ENCODE results near the gene LRGUK.
"Not testable (repeated sequence)": the region's sequence is repeated elsewhere in the genome, so short reads cannot be mapped to it uniquely, and the experiment has no call there.

The LRGUK gene

GRCh38 chr7:134186801-134187200, 59.7 kb downstream of the LRGUK start:
- DNase-seq = no peak

DNA sequence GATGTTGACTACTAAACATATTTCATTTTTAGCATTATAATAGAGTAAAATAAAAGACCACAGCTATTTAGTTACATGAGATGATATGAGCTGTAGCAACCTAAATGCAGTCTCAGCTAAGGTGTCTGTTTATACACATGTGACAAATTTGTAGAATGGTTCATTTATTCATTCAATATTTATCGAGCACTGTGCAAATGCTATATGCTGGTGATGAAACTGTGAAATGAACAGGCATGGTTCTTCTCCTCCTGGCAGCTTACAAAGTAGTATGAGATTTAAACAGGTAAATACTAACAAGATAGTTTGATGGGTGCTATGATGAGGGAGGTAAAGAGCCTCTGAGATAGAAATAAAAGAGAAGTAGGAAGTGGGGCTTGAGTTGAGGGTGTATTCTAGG, 60.8 kb downstream of the LRGUK start:
- no peak for DNase-seq

DNA sequence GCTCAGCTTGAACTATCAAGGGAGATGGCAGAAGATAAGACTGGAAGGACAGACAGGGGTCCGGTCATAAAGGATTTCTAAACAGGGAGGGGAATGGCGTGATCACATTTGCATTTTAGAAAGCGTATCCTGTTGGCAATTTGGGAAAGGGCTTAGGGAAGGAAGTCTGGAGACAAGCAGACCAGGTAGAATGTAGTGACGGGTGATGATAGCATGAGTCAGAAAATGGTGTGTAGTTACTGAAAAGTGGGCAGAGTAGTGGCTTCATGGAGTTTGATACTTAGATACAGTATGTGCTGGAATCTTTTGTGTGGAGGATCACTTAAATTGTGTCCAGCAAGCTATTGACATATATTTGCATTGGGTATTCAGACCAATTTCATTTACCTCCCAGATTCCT, 61.2 kb downstream of the LRGUK start:
- no peak for DNase-seq

DNA sequence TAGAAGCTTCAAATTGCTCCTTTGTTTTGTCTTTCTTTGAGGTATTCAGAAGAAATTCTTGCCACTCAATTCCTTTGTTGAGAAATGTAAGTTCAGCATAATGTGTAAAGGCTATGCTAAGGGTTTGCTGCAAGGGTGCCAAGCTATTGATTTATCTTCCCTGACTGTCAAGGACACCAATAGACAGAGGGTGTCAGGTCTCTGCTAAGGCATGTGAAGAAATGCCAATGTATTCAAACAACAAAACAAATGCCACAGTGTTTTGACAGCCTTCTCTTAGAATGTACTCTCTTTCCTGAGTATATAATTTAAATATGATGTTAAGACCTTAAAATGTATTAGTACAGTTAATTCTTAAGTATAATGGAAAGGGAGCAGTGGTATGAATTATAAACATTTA, 62.4 kb downstream of the LRGUK start:
- no peak for DNase-seq

DNA sequence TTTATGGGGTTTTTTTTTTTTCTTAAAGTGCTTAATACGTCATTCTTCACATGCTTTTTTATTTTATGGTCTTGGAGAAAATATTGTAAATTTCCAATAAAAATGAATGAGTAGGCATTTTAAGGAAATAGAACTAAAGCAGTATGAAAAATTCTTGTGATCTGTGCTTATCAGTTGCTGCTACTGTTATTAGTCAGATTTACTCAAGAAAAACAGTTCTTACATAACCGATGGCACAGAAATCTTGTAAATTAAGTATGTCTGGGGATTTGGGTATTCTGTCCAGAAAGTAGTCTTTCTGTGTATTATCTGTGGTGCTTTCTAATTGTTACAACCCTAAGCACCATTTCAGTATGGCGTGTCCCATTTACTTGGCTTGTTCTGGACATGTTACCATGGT, 64.7 kb downstream of the LRGUK start:
- DNase-seq = no peak

- DNase-seq = no peak
Observed at GRCh38 chr7:134193240-134193639, 66.1 kb downstream of the LRGUK start.

- no peak for DNase-seq
Observed at GRCh38 chr7:134195252-134195651, 68.1 kb downstream of the LRGUK start.

GRCh38 chr7:134196439-134196838, 69.3 kb downstream of the LRGUK start:
- DNase-seq = no peak

GRCh38 chr7:134197345-134197744, 70.2 kb downstream of the LRGUK start:
- no peak for DNase-seq

DNA sequence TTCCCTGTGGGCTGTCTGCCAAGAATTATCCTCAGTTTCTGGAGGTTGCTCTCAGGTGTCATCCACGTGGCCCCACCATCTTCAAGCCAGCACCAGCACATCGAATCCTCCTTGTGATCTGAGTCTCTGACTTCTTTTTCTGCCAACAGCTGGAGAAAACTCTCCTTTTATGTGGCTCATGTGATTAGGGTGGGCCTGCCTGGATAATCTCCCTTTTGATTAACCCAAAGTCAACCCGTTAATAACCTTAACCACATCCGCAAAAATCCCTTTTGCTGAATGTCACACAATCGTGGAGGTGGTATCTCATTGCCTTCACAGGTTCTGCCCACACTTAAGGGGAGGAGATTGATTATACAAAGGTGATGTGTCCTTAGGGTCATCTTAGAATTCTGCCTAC, 73.8 kb downstream of the LRGUK start:
- DNase-seq = no peak

GRCh38 chr7:134201569-134202261, 74.6 kb downstream of the LRGUK start:
- DNase-seq = no peak

GRCh38 chr7:134203186-134203889, 76.2 kb downstream of the LRGUK start:
- DNase-seq = no peak

GRCh38 chr7:134209322-134210015, 82.3 kb downstream of the LRGUK start:
- no peak for DNase-seq

DNA sequence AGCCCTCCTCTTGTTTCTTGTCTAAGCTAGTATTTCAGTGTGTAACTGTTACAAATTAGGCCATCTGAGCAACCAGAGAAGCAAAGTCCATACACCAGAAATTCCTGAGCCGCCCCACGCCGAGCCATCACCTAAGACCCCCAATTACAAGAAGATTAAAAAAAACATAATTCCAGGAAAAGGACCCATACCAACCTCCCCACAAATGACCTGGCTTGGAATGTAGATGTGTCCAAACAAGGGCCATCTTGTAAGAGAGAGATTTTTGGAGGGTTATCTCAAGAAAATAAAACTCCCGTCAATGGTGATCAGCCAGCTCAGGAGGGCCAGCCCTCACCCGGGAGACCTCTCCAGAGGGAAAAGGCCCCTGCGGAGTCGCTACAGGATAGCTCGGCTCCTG, 83.1 kb downstream of the LRGUK start:
- no peak for DNase-seq

GRCh38 chr7:134210976-134211663, 84.0 kb downstream of the LRGUK start:
- DNase-seq = no peak

DNA sequence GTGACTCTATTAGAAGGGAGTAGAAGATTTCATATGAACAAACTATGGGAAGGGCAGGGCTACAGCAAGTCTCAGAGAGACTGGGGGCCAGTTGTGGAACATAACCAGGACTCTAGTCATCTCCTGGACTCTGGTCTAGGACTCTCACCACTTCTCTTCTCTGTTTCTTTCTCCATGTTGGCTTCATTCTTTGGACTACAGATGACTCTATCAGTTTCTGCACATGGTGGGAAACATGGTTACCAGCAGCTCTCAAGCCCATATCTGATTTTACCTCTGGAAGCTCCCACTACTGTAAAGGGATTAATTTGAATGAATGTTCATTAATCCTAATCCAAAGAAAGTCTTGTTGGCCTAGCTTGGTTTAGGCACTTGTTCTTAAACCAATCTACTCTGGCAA, 84.7 kb downstream of the LRGUK start:
- no peak for DNase-seq

DNA sequence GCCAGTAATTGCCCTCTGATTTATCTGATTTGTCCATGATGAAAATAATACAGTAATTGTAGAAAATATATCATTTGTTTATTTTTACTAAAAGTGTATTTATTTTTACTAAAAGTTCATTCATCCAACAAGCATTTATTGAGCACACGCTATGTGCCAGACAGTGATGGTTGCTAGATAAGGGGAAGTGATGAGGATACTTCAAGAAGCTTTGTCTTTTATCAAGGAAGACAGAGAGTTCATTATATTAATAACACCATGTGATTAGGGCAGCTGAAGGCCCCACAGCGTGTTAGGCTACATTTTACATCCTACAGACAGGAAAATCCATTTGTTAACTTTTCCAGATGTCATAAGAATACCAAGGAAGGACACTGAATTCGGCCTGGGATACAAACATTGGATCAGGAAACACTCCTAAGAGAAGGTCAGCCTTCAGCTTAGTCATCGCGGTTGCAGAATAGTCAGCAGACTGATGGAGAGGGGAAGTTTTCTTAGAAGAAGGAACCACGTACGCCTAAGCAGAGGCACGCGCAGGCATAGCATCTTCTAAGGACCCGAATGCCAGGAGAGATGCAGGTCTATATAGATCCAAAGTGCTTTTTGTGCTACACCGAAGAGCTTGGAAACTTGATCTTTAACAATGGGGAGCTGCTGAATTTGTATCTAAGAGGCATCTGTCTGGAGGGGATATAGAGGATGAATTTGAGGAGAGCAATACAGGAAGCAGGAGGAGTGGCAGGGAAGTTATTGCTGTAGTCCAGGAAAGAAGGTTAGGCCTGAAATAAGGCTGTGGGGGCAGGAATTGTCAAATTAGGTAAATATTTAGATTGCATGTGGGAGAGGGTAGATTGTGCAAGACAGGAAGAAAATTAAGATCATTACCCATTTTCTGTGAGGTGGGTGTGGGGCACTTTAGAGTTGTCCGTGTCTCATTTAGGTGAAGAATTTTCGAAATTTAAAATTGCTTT, 85.7 kb downstream of the LRGUK start:
- no peak for DNase-seq

- DNase-seq = no peak
Observed at GRCh38 chr7:134220236-134220635, 93.1 kb downstream of the LRGUK start.

- DNase-seq = not testable (repeated sequence)
Observed at GRCh38 chr7:134231296-134231695, 104.2 kb downstream of the LRGUK start.

- DNase-seq = no peak
Observed at GRCh38 chr7:134234216-134234615, 107.1 kb downstream of the LRGUK start.

DNA sequence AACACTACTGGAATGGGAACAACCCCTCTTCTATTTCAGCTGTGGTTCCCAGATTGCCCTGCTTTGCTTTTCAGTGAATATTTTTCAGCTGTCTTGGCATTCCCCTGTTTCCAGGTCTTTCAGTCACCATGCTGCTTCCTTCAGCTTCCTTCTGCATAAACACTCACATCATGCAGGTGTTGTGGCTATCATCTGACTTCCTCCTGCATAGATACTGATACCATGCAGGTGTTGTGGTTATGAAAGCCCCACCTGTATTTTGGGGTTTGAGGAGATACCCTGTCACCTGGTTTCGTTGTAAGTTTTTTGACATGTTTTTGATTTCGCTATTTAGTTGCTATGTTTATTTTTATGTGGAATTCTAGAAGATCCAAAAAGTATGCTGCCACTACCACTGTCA, 118.1 kb downstream of the LRGUK start:
- DNase-seq = no peak

- DNase-seq = no peak
Observed at GRCh38 chr7:134246347-134246746, 119.2 kb downstream of the LRGUK start.
